Ovary (tissue), 3 donors: Measurements from ENCODE around the gene SYNE4.

Experiments
- EP300 ChIP-seq: sonication (generic); formaldehyde crosslinking; IDR thresholded peaks from one replicate; pipeline ENCODE4 v1.6.1; 2017; ENCODE audit warnings: antibody characterized with exemption
- POLR2A ChIP-seq: fragments of 450-650 bp; IDR thresholded peaks from one replicate; pipeline ENCODE4 v1.6.1; 2017; ENCODE audit warnings: antibody characterized with exemption, mild to moderate bottlenecking, moderate library complexity
- TF ChIP-seq, protein P1 (sequence below), 3 donors: fragments of 450-650 bp in 2 of 3; fragments of 200-600 bp in 1 of 3; IDR thresholded peaks; one replicate each; pipeline versions ENCODE4 v1.5.1 to v1.8.0; 2016 to 2022; ENCODE audit warnings: antibody characterized with exemption in 3 of 3, mild to moderate bottlenecking in 1 of 3
- donor health status: DM: no; HTN: no; CAD: no.

DNA sequence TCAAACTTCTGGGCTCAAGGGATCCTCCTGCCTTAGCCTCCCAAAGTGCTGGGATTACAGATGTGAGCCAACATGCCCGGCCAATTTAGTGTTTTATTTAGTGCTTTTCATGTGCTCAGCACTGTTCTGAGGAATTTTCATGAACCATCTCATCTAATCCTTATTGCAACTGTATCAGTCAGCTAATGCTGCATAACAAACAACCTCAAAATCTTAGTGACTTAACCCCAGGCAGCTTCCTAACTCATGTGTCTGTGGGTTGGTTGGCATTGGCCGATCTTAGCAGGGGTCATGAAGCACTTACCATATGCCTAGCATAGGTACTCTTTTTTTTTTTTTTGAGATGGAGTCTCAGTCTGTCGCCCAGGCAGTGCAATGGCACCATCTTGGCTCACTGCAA, 19.8 kb downstream of the SYNE4 start:
- no peak for TF ChIP-seq EP300
- TF ChIP-seq POLR2A: no peak
- TF ChIP-seq, protein P1, sequence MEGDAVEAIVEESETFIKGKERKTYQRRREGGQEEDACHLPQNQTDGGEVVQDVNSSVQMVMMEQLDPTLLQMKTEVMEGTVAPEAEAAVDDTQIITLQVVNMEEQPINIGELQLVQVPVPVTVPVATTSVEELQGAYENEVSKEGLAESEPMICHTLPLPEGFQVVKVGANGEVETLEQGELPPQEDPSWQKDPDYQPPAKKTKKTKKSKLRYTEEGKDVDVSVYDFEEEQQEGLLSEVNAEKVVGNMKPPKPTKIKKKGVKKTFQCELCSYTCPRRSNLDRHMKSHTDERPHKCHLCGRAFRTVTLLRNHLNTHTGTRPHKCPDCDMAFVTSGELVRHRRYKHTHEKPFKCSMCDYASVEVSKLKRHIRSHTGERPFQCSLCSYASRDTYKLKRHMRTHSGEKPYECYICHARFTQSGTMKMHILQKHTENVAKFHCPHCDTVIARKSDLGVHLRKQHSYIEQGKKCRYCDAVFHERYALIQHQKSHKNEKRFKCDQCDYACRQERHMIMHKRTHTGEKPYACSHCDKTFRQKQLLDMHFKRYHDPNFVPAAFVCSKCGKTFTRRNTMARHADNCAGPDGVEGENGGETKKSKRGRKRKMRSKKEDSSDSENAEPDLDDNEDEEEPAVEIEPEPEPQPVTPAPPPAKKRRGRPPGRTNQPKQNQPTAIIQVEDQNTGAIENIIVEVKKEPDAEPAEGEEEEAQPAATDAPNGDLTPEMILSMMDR (IDR thresholded peaks at IDR 0.05): no peak
